Testis (tissue), 2 donors: ENCODE measurements around the gene FITM1.

Experiments
- CTCF ChIP-seq, 3 experiments: fragments of 450-650 bp in 2 of 3; fragments of 200-600 bp in 1 of 3; sonication (generic) in 1 of 3; IDR thresholded peaks; one replicate each; pipeline ENCODE4 v1.5.1; 2016 to 2019; ENCODE audit warnings: antibody characterized with exemption in 3 of 3, mild to moderate bottlenecking in 2 of 3, moderate library complexity in 1 of 3
- POLR2A ChIP-seq: fragments of 450-650 bp; IDR thresholded peaks from one replicate; pipeline ENCODE4 v1.6.1; 2017; ENCODE audit warnings: antibody characterized with exemption, mild to moderate bottlenecking, moderate library complexity

GRCh38 chr14:24095271-24096068 is 35.0 kb upstream of the FITM1 start:
- no peak for TF ChIP-seq CTCF (IDR thresholded peaks at IDR 0.05)
- no peak for TF ChIP-seq POLR2A
